Heart left ventricle (tissue), 13 donors: ENCODE results near the gene ERO1A.

ENCODE experiments used
- CTCF ChIP-seq, 12 donors: fragments of 200-600 bp; sonication (generic) in 4 of 12; IDR thresholded peaks; one replicate each; pipeline versions ENCODE4 v1.5.0 to v1.8.0; 2018 to 2022; ENCODE audit warnings: antibody characterized with exemption in 12 of 12, mild to moderate bottlenecking in 5 of 12
- POLR2A ChIP-seq, 2 donors: fragments of 450-650 bp; IDR thresholded peaks; one replicate each; pipeline ENCODE4 v1.6.1; 2017; ENCODE audit warnings: antibody characterized with exemption in 2 of 2, mild to moderate bottlenecking in 2 of 2, moderate library complexity in 2 of 2
- donor health status: ischemic (EF 13 %, LVEDD 7.1; RV severe dilation, severe dysfunction).
- donor health status: DM: no; HTN: yes; CAD: no.
- donor health status: DM: no; HTN: no; CAD: no.
- donor health status: ischemic (EF 25% LVEDD 6.9; RV normal size, moderate dysfunction).
- donor health status: ischemic (EF 25% LVEDD 5.7; RV mildly dilated, moderate dysfunction).
- donor health status: ischemic (EF 35%, LVEDD 5.7; RV mildly dilated, moderate dysfunction).
- donor health status: nonischemic (EF 11% LVEDD 7.7; RV severe dilation, severe dysfunction).
- donor health status: DM: yes; HTN: yes; CAD: no.
- donor health status: PGD.
- donor health status: ischemic (EF 29% LVEDD 5.4; RV normal size, mild dysfunction).
- donor health status: nonischemic (EF 23%, LVEDD 6.1; RV moderate dilation, normal function).

- TF ChIP-seq CTCF (IDR thresholded peaks at IDR 0.05) (no peak), POLR2A (IDR thresholded peaks at IDR 0.05) (no peak)
These were observed 9.2 kb downstream of the ERO1A start for GRCh38 chr14:52686176-52686575.
